Mesenchymal stem cell (in vitro differentiated cells and primary cell): ENCODE data around the gene DMD.
"Not testable (repeated sequence)": the region's sequence is repeated elsewhere in the genome, so short reads cannot be mapped to it uniquely, and the experiment has no call there.

Experiments used
- DNase-seq: peaks from one replicate; pipeline ENCODE4 v3.0.0-alpha.2; 2013
- H2AFZ ChIP-seq: one replicate; pipeline ENCODE4 v1.6.1; 2013; ENCODE audit warnings: low read depth, mild to moderate bottlenecking, control low read depth, inconsistent platforms, low read length, moderate library complexity
- H2AK5ac ChIP-seq: 2 replicates; pipeline ENCODE4 v1.6.1; 2013; ENCODE audit warnings: low read length, moderate library complexity, mild to moderate bottlenecking, inconsistent platforms; ENCODE audit not compliant: severe bottlenecking
- H2BK120ac ChIP-seq: one replicate; pipeline ENCODE4 v1.6.1; 2013; ENCODE audit warnings: low read depth, mild to moderate bottlenecking, inconsistent platforms, low read length, moderate library complexity
- H2BK12ac ChIP-seq, 2 experiments: one replicate each; pipeline ENCODE4 v1.6.1; 2013; ENCODE audit warnings: inconsistent platforms in 2 of 2, low read length in 2 of 2, mild to moderate bottlenecking in 2 of 2, moderate library complexity in 2 of 2, control low read depth in 1 of 2
- H2BK15ac ChIP-seq: one replicate; pipeline ENCODE4 v1.6.1; 2013; ENCODE audit warnings: mild to moderate bottlenecking, low read depth, inconsistent platforms; ENCODE audit not compliant: poor library complexity, severe bottlenecking
- H2BK5ac ChIP-seq: 2 replicates; pipeline ENCODE4 v1.6.1; 2013; ENCODE audit warnings: low read depth, mild to moderate bottlenecking, low read length, control low read depth, inconsistent platforms; ENCODE audit not compliant: poor library complexity, severe bottlenecking
- H3K14ac ChIP-seq, 2 experiments: one replicate each; pipeline ENCODE4 v1.6.1; 2013; ENCODE audit warnings: inconsistent platforms in 2 of 2, low read length in 2 of 2, control low read depth in 1 of 2, mild to moderate bottlenecking in 1 of 2, moderate library complexity in 1 of 2
- H3K18ac ChIP-seq, 2 experiments: one replicate each; pipeline ENCODE4 v1.6.1; 2013; ENCODE audit warnings: inconsistent platforms in 2 of 2, low read length in 2 of 2, control low read depth in 1 of 2, low read depth in 1 of 2, mild to moderate bottlenecking in 1 of 2
- H3K23ac ChIP-seq, 2 experiments: one replicate each; pipeline ENCODE4 v1.6.1; 2013; ENCODE audit warnings: inconsistent platforms in 2 of 2, low read length in 2 of 2, mild to moderate bottlenecking in 2 of 2, moderate library complexity in 2 of 2, control low read depth in 1 of 2
- H3K27ac ChIP-seq: 2 replicates; pipeline ENCODE4 v1.5.1; 2013; ENCODE audit warnings: mild to moderate bottlenecking, moderate library complexity, low read length, control low read depth, inconsistent platforms; ENCODE audit not compliant: poor library complexity, severe bottlenecking
- H3K27me3 ChIP-seq, 2 experiments: 2 replicates each; pipeline versions ENCODE4 v1.6.1 to v1.7.0; 2013; ENCODE audit warnings: low read length in 2 of 2, mild to moderate bottlenecking in 2 of 2, moderate library complexity in 2 of 2, control low read depth in 1 of 2, inconsistent platforms in 1 of 2; ENCODE audit not compliant: control insufficient read depth in 1 of 2, insufficient read depth in 1 of 2
- H3K36me3 ChIP-seq, 2 experiments: 2 replicates each; pipeline versions ENCODE4 v1.6.1 to v1.7.0; 2013; ENCODE audit warnings: low read length in 2 of 2, control low read depth in 1 of 2, inconsistent platforms in 1 of 2, low read depth in 1 of 2, mild to moderate bottlenecking in 1 of 2; ENCODE audit not compliant: insufficient read depth in 2 of 2, control insufficient read depth in 1 of 2
- H3K4ac ChIP-seq, 2 experiments: one replicate each; pipeline ENCODE4 v1.6.1; 2013; ENCODE audit warnings: inconsistent platforms in 2 of 2, low read length in 2 of 2, mild to moderate bottlenecking in 2 of 2, moderate library complexity in 2 of 2, control low read depth in 1 of 2, low read depth in 1 of 2
- H3K4me1 ChIP-seq: 2 replicates; pipeline ENCODE4 v1.6.1; 2013; ENCODE audit warnings: low read depth, low read length, control low read depth; ENCODE audit not compliant: control insufficient read depth, insufficient read depth
- H3K4me2 ChIP-seq: 2 replicates; pipeline ENCODE4 v1.6.1; 2013; ENCODE audit warnings: low read length, mild to moderate bottlenecking, inconsistent platforms; ENCODE audit not compliant: poor library complexity, severe bottlenecking
- H3K4me3 ChIP-seq, 2 experiments: 2 replicates each; pipeline versions ENCODE4 v1.5.1 to v1.7.0; 2013; ENCODE audit warnings: low read length in 2 of 2, mild to moderate bottlenecking in 2 of 2, control low read depth in 1 of 2, low read depth in 1 of 2; ENCODE audit not compliant: insufficient read depth in 1 of 2
- H3K79me1 ChIP-seq: replicated peaks from 2 replicates; pipeline ENCODE4 v1.6.1; 2013; ENCODE audit warnings: mild to moderate bottlenecking, control low read depth, low read length, inconsistent platforms; ENCODE audit not compliant: poor library complexity, severe bottlenecking
- H3K9ac ChIP-seq: 2 replicates; pipeline ENCODE4 v1.7.0; 2013; ENCODE audit warnings: mild to moderate bottlenecking, low read length, moderate library complexity
- H3K9me3 ChIP-seq: 2 replicates; pipeline ENCODE4 v1.7.0; 2013; ENCODE audit warnings: mild to moderate bottlenecking, low read length; ENCODE audit not compliant: control insufficient read depth
- H4K8ac ChIP-seq: one replicate; pipeline ENCODE4 v1.6.1; 2013; ENCODE audit warnings: inconsistent platforms, mild to moderate bottlenecking, low read length, moderate library complexity
- H4K91ac ChIP-seq: one replicate; pipeline ENCODE4 v1.6.1; 2013; ENCODE audit warnings: mild to moderate bottlenecking, low read length, inconsistent platforms
- WGBS: methylation state at CpG from one replicate; pipeline ENCODE4 v1.1.7; 2013; ENCODE audit warnings: mixed read lengths; 5-methylcytosine and 5-hydroxymethylcytosine counted together

The DMD gene

DNA sequence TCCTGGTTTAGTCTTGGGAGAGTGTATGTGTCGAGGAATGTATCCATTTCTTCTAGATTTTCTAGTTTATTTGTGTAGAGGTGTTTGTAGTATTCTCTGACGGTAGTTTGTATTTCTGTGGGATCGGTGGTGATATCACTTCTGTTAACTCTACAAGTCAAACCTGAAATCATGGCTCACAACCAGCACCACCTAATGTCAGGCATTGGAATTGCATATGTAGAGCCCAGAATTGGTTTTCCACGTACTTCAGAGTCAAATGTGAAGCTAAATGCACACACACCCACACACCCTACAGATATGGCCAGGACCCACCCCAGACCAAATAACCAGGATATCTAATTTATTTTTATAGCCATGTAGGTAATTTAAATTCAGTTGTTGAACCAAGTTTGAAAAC is 964.7 kb downstream of the DMD start:
- H3K23ac ChIP-seq, H4K91ac ChIP-seq, H3K27ac ChIP-seq, H2BK120ac ChIP-seq, H3K14ac ChIP-seq, H4K8ac ChIP-seq, H3K9me3 ChIP-seq, H3K4me1 ChIP-seq, H3K27me3 ChIP-seq, H3K4ac ChIP-seq, DNase-seq, H3K4me3 ChIP-seq, H2BK12ac ChIP-seq, H3K4me2 ChIP-seq, H3K36me3 ChIP-seq, H2AK5ac ChIP-seq, H2BK15ac ChIP-seq, H3K79me1 ChIP-seq, H2AFZ ChIP-seq, H3K18ac ChIP-seq, H3K9ac ChIP-seq, H2BK5ac ChIP-seq: not testable (repeated sequence)
- WGBS = no CpG with 5 or more reads among the region's 4 CpGs

DNA sequence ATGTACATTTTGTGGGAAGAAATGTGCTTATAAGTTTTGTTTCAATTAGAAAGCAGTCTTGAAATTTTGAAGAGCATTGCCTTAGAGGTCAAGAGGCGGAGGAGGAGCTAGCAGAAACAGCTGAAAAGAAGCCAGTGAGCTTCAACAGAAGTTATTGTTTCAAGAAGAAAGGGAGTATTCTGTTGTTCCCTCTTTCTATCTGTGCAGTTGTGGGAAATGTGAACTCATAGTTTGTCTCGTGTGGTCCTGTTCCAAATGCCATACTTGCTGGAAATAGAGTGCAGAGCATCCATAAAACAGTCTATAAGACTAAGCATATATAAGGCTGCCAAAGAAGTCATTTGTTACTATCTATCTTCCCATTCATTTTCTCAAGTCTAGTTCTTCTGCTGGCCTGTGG is 1015.7 kb downstream of the DMD start:
- Histone ChIP-seq H3K23ac (no peak overlapping the region), H4K91ac (no peak overlapping the region), H3K4ac (no peak overlapping the region), H3K36me3 (no peaks in the 10 kb centered on the region), H3K4me2 (no peak overlapping the region), H3K9ac (no peak overlapping the region), H3K14ac (no peak overlapping the region), H2BK120ac (no peak overlapping the region), H2BK5ac (no peak overlapping the region), H3K4me1 (no peaks in the 10 kb centered on the region), H4K8ac (no peak overlapping the region), H3K9me3 (peaks cover 4% of the 10 kb centered on the region), H3K27ac (no peak overlapping the region), H3K4me3 (no peak overlapping the region), H3K18ac (no peak overlapping the region), H2BK15ac (no peak overlapping the region), H2BK12ac (no peak overlapping the region), H3K27me3 (no peaks in the 10 kb centered on the region), H3K79me1 (no peaks in the 10 kb centered on the region), H2AK5ac (no peak overlapping the region), H2AFZ (no peak overlapping the region)
- no peak for DNase-seq
- 0% methylated on average over 1 of the region's 2 CpGs for WGBS

DNA sequence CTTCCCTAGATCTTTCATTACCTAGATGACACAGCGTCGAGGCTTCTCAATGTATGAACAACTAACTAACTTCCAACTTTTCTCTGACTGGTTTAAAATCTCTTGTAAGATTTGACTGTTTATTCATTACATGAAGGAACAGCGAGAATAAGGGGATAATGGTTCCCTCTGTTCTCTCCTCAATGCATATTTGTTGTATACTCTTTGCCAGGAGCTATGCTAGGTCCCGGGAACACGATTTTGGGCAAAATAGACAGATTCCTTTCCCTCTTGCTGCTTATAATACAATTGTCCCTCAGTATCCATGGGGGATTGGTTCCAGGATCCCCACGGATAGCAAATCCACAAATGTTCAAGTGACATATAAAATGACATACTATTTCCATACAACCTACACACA is 1020.0 kb downstream of the DMD start:
- no peak overlapping the region for H3K9ac ChIP-seq
- no peak overlapping the region for H3K4me3 ChIP-seq
- H3K79me1 ChIP-seq = no peaks in the 10 kb centered on the region
- H4K8ac ChIP-seq = no peak overlapping the region
- H3K36me3 ChIP-seq = no peaks in the 10 kb centered on the region
- H2BK120ac ChIP-seq = no peak overlapping the region
- H2BK12ac ChIP-seq = no peak overlapping the region
- no peak for DNase-seq
- no peak overlapping the region for H3K27ac ChIP-seq
- H4K91ac ChIP-seq = no peak overlapping the region
- H2BK5ac ChIP-seq = no peak overlapping the region
- no peak overlapping the region for H2AK5ac ChIP-seq
- no peak overlapping the region for H3K23ac ChIP-seq
- 72% methylated on average over 5 of the region's 6 CpGs for WGBS
- no peaks in the 10 kb centered on the region for H3K4me1 ChIP-seq
- no peaks in the 10 kb centered on the region for H3K27me3 ChIP-seq
- no peak overlapping the region for H3K4ac ChIP-seq
- H2BK15ac ChIP-seq = no peak overlapping the region
- no peak overlapping the region for H3K4me2 ChIP-seq
- H3K14ac ChIP-seq = no peak overlapping the region
- peaks cover 4% of the 10 kb centered on the region for H3K9me3 ChIP-seq
- H3K18ac ChIP-seq = no peak overlapping the region
- no peak overlapping the region for H2AFZ ChIP-seq

DNA sequence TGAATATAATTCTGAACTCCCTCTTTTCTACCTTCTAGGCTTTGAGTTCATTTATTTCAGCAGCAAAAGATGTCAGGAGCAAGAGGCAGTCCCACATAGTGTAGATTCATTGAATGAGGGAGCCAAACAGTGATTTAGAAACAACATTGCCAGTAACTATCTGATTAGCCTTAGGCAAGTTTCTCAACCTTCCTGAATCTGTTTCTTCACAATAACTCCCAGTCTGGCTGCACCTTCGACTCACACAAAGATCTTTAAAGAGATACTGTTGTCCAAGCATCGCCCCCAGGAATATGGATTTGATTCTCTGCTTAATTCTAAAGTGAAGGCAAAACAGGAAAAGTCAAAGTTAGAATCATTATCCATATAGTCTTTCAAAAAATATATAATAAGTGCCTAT is 1026.2 kb downstream of the DMD start:
- Histone ChIP-seq H3K18ac (no peak overlapping the region), H2BK12ac (no peak overlapping the region), H3K4me3 (no peak overlapping the region), H3K27ac (no peak overlapping the region), H4K91ac (no peak overlapping the region), H3K9me3 (no peaks in the 10 kb centered on the region), H2BK120ac (no peak overlapping the region), H2AFZ (no peak overlapping the region), H2AK5ac (no peak overlapping the region), H3K4me1 (no peaks in the 10 kb centered on the region), H3K27me3 (no peaks in the 10 kb centered on the region), H3K4me2 (no peak overlapping the region), H3K14ac (no peak overlapping the region), H3K36me3 (no peaks in the 10 kb centered on the region), H3K79me1 (no peaks in the 10 kb centered on the region), H2BK5ac (no peak overlapping the region), H2BK15ac (no peak overlapping the region), H3K4ac (no peak overlapping the region), H3K9ac (no peak overlapping the region), H3K23ac (no peak overlapping the region), H4K8ac (no peak overlapping the region)
- WGBS = no CpG with 5 or more reads among the region's 2 CpGs
- no peak for DNase-seq
